Keratinocyte (primary cell): Measurements from ENCODE around the gene BNC2.

Experiments used
- EZH2 ChIP-seq: IDR thresholded peaks from one replicate; pipeline ENCODE4 v1.6.1; 2012; ENCODE audit warnings: inconsistent platforms, mild to moderate bottlenecking, low read length, moderate library complexity
- TF ChIP-seq, protein P1 (sequence below), 3 experiments: IDR thresholded peaks in 1 of 3; conservative IDR thresholded peaks in 1 of 3; optimal IDR thresholded peaks in 1 of 3; 2 replicates in 2 of 3; 3 replicates in 1 of 3; pipeline versions ENCODE3 to v1.5.1; 2011; ENCODE audit warnings: low read length in 3 of 3, mild to moderate bottlenecking in 3 of 3, moderate library complexity in 2 of 3, control low read depth in 1 of 3, inconsistent platforms in 1 of 3; ENCODE audit not compliant: insufficient read depth in 2 of 3; ENCODE audit errors: extremely low read depth in 1 of 3

- TF ChIP-seq, protein P1, sequence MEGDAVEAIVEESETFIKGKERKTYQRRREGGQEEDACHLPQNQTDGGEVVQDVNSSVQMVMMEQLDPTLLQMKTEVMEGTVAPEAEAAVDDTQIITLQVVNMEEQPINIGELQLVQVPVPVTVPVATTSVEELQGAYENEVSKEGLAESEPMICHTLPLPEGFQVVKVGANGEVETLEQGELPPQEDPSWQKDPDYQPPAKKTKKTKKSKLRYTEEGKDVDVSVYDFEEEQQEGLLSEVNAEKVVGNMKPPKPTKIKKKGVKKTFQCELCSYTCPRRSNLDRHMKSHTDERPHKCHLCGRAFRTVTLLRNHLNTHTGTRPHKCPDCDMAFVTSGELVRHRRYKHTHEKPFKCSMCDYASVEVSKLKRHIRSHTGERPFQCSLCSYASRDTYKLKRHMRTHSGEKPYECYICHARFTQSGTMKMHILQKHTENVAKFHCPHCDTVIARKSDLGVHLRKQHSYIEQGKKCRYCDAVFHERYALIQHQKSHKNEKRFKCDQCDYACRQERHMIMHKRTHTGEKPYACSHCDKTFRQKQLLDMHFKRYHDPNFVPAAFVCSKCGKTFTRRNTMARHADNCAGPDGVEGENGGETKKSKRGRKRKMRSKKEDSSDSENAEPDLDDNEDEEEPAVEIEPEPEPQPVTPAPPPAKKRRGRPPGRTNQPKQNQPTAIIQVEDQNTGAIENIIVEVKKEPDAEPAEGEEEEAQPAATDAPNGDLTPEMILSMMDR (optimal IDR thresholded peaks at IDR 0.05 in 1 of 3, IDR thresholded peaks at IDR 0.05 in 1 of 3, conservative IDR thresholded peaks at IDR 0.05 in 1 of 3; ENCODE audit: extremely low read depth in 1 of 3, insufficient read depth in 2 of 3, low read length in 3 of 3) = no peak
- no peak for TF ChIP-seq EZH2
Observed at GRCh38 chr9:16427873-16428427, 442.5 kb downstream of the BNC2 start.
